WTC11 (cell line): ENCODE results near the gene WDR54. TPM values are rescaled to one million over a fixed set of nuclear protein-coding genes. Genes with fewer than 3 reads are reported as not detected.

Source experiments
- ATAC-seq: fragments of 200-7000 bp; cut with Tn5 transposase; 2 replicates; pipeline ENCODE4 v1.10.0; 2021; ENCODE audit warnings: mild to moderate bottlenecking, moderate library complexity
- CTCF ChIA-PET: fragments of 300-600 bp; sonication (Branson Sonifier 250); formaldehyde crosslinking; loops from one replicate; lab custom pipeline; 2021; ENCODE audit warnings: antibody characterized with exemption; lab: Charles Lee
- POLR2A ChIA-PET: fragments of 350-600 bp; sonication (Branson Sonifier 250); formaldehyde crosslinking; loops from one replicate; lab custom pipeline; 2021; ENCODE audit warnings: antibody characterized with exemption; lab: Charles Lee
- DNase-seq: peaks from one replicate; pipeline ENCODE4 v3.0.0; 2021; ENCODE audit warnings: low spot score
- H3K27ac Mint-ChIP-seq: 2 replicates; pipeline ENCODE4 v1.8.0; 2021; ENCODE audit warnings: mixed read lengths
- H3K27me3 Mint-ChIP-seq: 2 replicates; pipeline ENCODE4 v1.8.0; 2021; ENCODE audit warnings: low read depth, mild to moderate bottlenecking, moderate library complexity, mixed read lengths
- H3K36me3 Mint-ChIP-seq: 2 replicates; pipeline ENCODE4 v1.8.0; 2021; ENCODE audit warnings: mixed read lengths
- H3K4me1 Mint-ChIP-seq: 2 replicates; pipeline ENCODE4 v1.8.0; 2022; ENCODE audit warnings: mixed read lengths
- H3K4me3 Mint-ChIP-seq: 2 replicates; pipeline ENCODE4 v1.8.0; 2021; ENCODE audit warnings: mild to moderate bottlenecking, moderate library complexity, mixed read lengths
- H3K9me3 Mint-ChIP-seq: 2 replicates; pipeline ENCODE4 v1.8.0; 2021; ENCODE audit warnings: mixed read lengths
- ATF1 ChIP-seq: sonication (generic); formaldehyde crosslinking; IDR thresholded peaks from 2 replicates; pipeline ENCODE4 v1.8.1; 2023; ENCODE audit warnings: mild to moderate bottlenecking, moderate library complexity, missing genetic modification reagents
- CREM ChIP-seq: sonication (generic); formaldehyde crosslinking; IDR thresholded peaks from 2 replicates; pipeline ENCODE4 v1.8.1; 2022; ENCODE audit warnings: mild to moderate bottlenecking, missing genetic modification reagents, moderate library complexity
- ETV6 ChIP-seq: sonication (generic); formaldehyde crosslinking; IDR thresholded peaks from 2 replicates; pipeline ENCODE4 v1.8.1; 2022; ENCODE audit warnings: mild to moderate bottlenecking, missing genetic modification reagents
- FOXJ3 ChIP-seq: sonication (generic); formaldehyde crosslinking; IDR thresholded peaks from 2 replicates; pipeline ENCODE4 v1.9.0; 2021; ENCODE audit warnings: missing genetic modification reagents, mild to moderate bottlenecking, borderline replicate concordance
- IRF1 ChIP-seq: sonication (generic); formaldehyde crosslinking; IDR thresholded peaks from 2 replicates; pipeline ENCODE4 v1.8.0; 2023; ENCODE audit warnings: missing genetic modification reagents
- IRF2 ChIP-seq: sonication (generic); formaldehyde crosslinking; IDR thresholded peaks from 2 replicates; pipeline ENCODE4 v1.8.0; 2022; ENCODE audit warnings: low read depth, missing genetic modification reagents, borderline replicate concordance
- KAT7 ChIP-seq: sonication (generic); formaldehyde crosslinking; IDR thresholded peaks from 2 replicates; pipeline ENCODE4 v1.8.1; 2023; ENCODE audit warnings: missing genetic modification reagents, mild to moderate bottlenecking, borderline replicate concordance
- MAX ChIP-seq: sonication (generic); formaldehyde crosslinking; IDR thresholded peaks from 2 replicates; pipeline ENCODE4 v1.8.0; 2022; ENCODE audit warnings: mild to moderate bottlenecking, missing genetic modification reagents
- NFE2L1 ChIP-seq: sonication (generic); formaldehyde crosslinking; IDR thresholded peaks from 2 replicates; pipeline ENCODE4 v1.8.1; 2023; ENCODE audit warnings: missing genetic modification reagents
- NFYB ChIP-seq: sonication (generic); formaldehyde crosslinking; conservative IDR thresholded peaks from 2 replicates; pipeline ENCODE4 v1.8.0; 2022; ENCODE audit warnings: low read depth, missing genetic modification reagents
- NR1H2 ChIP-seq: sonication (generic); formaldehyde crosslinking; IDR thresholded peaks from 2 replicates; pipeline ENCODE4 v1.9.0; 2021; ENCODE audit warnings: mild to moderate bottlenecking, moderate library complexity, missing genetic modification reagents
- NR2C2 ChIP-seq: sonication (generic); formaldehyde crosslinking; IDR thresholded peaks from 2 replicates; pipeline ENCODE4 v1.8.0; 2022; ENCODE audit warnings: mild to moderate bottlenecking, missing genetic modification reagents
- TEAD4 ChIP-seq: sonication (generic); formaldehyde crosslinking; IDR thresholded peaks from 2 replicates; pipeline ENCODE4 v1.8.0; 2022; ENCODE audit warnings: mild to moderate bottlenecking, missing genetic modification reagents
- ZNF121 ChIP-seq: sonication (generic); formaldehyde crosslinking; IDR thresholded peaks from 2 replicates; pipeline ENCODE4 v1.8.0; 2023; ENCODE audit warnings: missing genetic modification reagents
- ZNF263 ChIP-seq: sonication (generic); formaldehyde crosslinking; IDR thresholded peaks from 2 replicates; pipeline ENCODE4 v1.8.1; 2022; ENCODE audit warnings: low read depth, mild to moderate bottlenecking, moderate library complexity, missing genetic modification reagents
- total RNA-seq: library from RNA; stranded (reverse); gene quantifications from 3 replicates; pipeline ENCODE4 v1.2.3, GENCODE V29; 2021
- TF ChIP-seq, protein P1 (sequence below): sonication (generic); formaldehyde crosslinking; IDR thresholded peaks from 2 replicates; pipeline ENCODE4 v1.8.1; 2022; ENCODE audit warnings: low read depth, mild to moderate bottlenecking, moderate library complexity, missing genetic modification reagents, borderline replicate concordance
- TF ChIP-seq, protein P2 (sequence below): sonication (generic); formaldehyde crosslinking; IDR thresholded peaks from 2 replicates; pipeline ENCODE4 v1.8.0; 2022; ENCODE audit warnings: mild to moderate bottlenecking, missing genetic modification reagents
- TF ChIP-seq, protein P3 (sequence below): sonication (generic); formaldehyde crosslinking; IDR thresholded peaks from 2 replicates; pipeline ENCODE4 v1.8.0; 2022; ENCODE audit warnings: missing genetic modification reagents
- TF ChIP-seq, protein P4 (sequence below): sonication (generic); formaldehyde crosslinking; IDR thresholded peaks from 2 replicates; pipeline ENCODE4 v1.8.1; 2022; ENCODE audit warnings: mild to moderate bottlenecking, missing genetic modification reagents, moderate library complexity, borderline replicate concordance

The WDR54 gene
- total RNA-seq, 1 experiment from 2014 or later: 55.2 TPM

DNA sequence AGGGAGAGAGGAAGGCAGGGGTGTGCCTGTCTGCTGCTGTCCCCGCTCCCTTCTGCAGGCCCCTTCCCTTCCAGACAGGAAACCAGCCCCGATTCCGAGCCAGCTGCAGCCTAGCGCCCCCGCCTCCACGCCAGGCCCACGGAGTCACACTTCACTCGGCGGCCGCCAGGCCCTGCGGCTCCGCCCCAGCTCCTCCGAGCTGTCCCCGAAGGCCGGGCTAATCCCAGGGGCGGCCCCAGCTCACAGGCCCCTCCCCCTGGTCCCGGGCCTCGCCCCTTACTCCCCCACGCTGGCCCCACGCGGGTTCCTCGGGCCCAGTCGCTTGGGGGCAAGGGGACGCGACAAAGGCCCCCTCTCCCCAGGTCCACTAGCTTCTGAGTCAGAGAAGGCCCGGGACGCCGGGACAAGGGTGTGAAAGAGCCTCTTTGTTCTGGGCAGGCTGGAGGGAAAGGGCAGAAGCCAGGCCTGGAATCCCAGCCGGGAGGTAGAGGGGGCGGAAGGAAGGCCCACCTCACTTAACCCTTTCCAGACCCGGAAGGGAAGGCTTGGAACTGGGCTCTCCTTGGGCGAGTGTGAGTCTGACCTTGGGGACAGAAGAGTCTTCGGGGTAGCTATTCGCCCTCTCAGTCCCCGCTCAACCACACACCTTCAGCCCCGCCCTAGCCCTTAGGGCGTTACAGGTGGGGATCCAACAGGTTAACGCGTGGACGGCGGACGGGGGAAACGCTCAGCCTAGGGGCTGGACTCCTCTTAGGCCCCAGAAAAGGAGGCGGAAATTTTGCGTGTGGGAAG lies 19.0 kb downstream of the WDR54 start (continued):
- 0 out of 2 replicates have a peak, but pooled peaks have one; percentile 35 for TF ChIP-seq KAT7 (CRISPR knock-in tag)
- TF ChIP-seq NR2C2 (CRISPR knock-in tag): no peak; the same call in 1 of the 2 replicates
- TF ChIP-seq, protein P1, sequence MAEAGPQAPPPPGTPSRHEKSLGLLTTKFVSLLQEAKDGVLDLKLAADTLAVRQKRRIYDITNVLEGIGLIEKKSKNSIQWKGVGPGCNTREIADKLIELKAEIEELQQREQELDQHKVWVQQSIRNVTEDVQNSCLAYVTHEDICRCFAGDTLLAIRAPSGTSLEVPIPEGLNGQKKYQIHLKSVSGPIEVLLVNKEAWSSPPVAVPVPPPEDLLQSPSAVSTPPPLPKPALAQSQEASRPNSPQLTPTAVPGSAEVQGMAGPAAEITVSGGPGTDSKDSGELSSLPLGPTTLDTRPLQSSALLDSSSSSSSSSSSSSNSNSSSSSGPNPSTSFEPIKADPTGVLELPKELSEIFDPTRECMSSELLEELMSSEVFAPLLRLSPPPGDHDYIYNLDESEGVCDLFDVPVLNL: no peak
- no peak for TF ChIP-seq FOXJ3
- TF ChIP-seq, protein P2, sequence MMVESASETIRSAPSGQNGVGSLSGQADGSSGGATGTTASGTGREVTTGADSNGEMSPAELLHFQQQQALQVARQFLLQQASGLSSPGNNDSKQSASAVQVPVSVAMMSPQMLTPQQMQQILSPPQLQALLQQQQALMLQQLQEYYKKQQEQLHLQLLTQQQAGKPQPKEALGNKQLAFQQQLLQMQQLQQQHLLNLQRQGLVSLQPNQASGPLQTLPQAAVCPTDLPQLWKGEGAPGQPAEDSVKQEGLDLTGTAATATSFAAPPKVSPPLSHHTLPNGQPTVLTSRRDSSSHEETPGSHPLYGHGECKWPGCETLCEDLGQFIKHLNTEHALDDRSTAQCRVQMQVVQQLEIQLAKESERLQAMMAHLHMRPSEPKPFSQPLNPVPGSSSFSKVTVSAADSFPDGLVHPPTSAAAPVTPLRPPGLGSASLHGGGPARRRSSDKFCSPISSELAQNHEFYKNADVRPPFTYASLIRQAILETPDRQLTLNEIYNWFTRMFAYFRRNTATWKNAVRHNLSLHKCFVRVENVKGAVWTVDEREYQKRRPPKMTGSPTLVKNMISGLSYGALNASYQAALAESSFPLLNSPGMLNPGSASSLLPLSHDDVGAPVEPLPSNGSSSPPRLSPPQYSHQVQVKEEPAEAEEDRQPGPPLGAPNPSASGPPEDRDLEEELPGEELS: peak; percentile 39; the same call in 1 of the 2 replicates

DNA sequence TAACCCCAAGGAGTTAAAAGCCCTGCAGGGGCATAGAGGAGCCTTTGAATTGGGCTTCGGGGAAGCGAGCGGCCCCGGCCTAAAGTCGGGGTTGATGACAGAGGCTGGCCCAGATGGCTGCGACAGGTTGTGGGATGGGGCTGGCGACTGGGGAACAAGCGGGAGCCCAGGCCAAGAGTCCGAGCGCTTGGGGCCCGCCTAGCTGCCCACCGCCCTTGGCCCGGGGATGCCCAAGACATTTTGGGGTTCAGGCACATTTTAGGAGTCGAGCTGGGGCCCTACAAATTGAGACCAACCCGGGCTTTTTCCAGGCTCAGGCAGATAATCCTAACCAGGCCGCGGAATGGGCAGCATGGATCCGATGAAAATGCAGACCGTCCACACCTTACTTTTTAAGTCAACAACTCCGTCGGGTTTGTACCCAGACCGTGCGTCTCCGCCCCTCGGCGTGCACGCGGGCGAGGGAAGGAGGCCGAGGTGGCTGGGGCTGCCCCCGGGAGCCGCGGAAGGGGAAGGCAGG lies 19.7 kb downstream of the WDR54 start:
- POLR2A ChIA-PET: interaction anchor here (1.3 to 2.5 kb wide), 5 partner anchors 15 to 146 kb away, joined by 3 to 29 read pairs (median 7); partner anchors contain the start of genes C2orf81, WBP1 and WDR54
- Mint-ChIP-seq H3K27me3 (peaks cover 12% of the 10 kb centered on the region), H3K27ac (peak overlapping the region; percentile 100), H3K36me3 (no peaks in the 10 kb centered on the region), H3K9me3 (no peaks in the 10 kb centered on the region), H3K4me1 (peaks cover 41% of the 10 kb centered on the region)
- DNase-seq (peak; percentile 42), ATAC-seq (peak; percentile 2)
- CTCF ChIA-PET: interaction anchor here (1.1 to 1.8 kb wide), 4 partner anchors 13 to 191 kb away, joined by 3 to 7 read pairs (median 5); no protein-coding TSS in a partner anchor
- TF ChIP-seq ETV6 (0 out of 2 replicates have a peak, but pooled peaks have one; percentile 7), IRF1 (CRISPR knock-in tag) (peak; percentile 2; the same call in 1 of the 2 replicates), NFYB (CRISPR knock-in tag) (no peak), NR1H2 (CRISPR knock-in tag) (no peak), IRF2 (CRISPR knock-in tag) (no peak), CREM (CRISPR knock-in tag) (no peak), TEAD4 (CRISPR knock-in tag) (0 out of 2 replicates have a peak, but pooled peaks have one; percentile 11), ZNF121 (CRISPR knock-in tag) (no peak), ZNF263 (no peak)
- TF ChIP-seq, protein P1: no peak
- TF ChIP-seq, all 79 proteins: peak for 3
- peak overlapping the region; percentile 99 for H3K4me3 Mint-ChIP-seq

GRCh38 chr2:74441690-74442482 lies 20.4 kb downstream of the WDR54 start, which contains the start of gene RTKN:
Gene RTKN, minus strand, starts transcription at chr2:74441937. Its CDS starts 121 bp downstream, at chr2:74441816.
- Mint-ChIP-seq H3K4me1 (peaks cover 40% of the 10 kb centered on the region), H3K27me3 (peaks cover 12% of the 10 kb centered on the region), H3K9me3 (no peaks in the 10 kb centered on the region), H3K4me3 (peak within 1 kb of the TSS; percentile 99), H3K36me3 (no peaks in the 10 kb centered on the region), H3K27ac (peak within 1 kb of the TSS; percentile 100)
- peak; percentile 50 for ATAC-seq
- ChIA-PET POLR2A (interaction anchor here (0.7 to 2.5 kb wide), 5 partner anchors 15 to 51 kb away, joined by 3 to 29 read pairs (median 4); partner anchors contain the start of gene WBP1), CTCF (interaction anchor here (0.6 to 2.0 kb wide), 5 partner anchors 10 to 192 kb away, joined by 3 to 5 read pairs (median 4); partner anchors contain the start of genes CCDC142, INO80B, TTC31 and WBP1)
- DNase-seq: peak; percentile 88
- TF ChIP-seq, protein P3, sequence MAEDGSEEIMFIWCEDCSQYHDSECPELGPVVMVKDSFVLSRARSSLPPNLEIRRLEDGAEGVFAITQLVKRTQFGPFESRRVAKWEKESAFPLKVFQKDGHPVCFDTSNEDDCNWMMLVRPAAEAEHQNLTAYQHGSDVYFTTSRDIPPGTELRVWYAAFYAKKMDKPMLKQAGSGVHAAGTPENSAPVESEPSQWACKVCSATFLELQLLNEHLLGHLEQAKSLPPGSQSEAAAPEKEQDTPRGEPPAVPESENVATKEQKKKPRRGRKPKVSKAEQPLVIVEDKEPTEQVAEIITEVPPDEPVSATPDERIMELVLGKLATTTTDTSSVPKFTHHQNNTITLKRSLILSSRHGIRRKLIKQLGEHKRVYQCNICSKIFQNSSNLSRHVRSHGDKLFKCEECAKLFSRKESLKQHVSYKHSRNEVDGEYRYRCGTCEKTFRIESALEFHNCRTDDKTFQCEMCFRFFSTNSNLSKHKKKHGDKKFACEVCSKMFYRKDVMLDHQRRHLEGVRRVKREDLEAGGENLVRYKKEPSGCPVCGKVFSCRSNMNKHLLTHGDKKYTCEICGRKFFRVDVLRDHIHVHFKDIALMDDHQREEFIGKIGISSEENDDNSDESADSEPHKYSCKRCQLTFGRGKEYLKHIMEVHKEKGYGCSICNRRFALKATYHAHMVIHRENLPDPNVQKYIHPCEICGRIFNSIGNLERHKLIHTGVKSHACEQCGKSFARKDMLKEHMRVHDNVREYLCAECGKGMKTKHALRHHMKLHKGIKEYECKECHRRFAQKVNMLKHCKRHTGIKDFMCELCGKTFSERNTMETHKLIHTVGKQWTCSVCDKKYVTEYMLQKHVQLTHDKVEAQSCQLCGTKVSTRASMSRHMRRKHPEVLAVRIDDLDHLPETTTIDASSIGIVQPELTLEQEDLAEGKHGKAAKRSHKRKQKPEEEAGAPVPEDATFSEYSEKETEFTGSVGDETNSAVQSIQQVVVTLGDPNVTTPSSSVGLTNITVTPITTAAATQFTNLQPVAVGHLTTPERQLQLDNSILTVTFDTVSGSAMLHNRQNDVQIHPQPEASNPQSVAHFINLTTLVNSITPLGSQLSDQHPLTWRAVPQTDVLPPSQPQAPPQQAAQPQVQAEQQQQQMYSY (CRISPR knock-in tag): 0 out of 2 replicates have a peak, but pooled peaks have one; percentile 25
- TF ChIP-seq MAX (CRISPR knock-in tag) (peak; percentile 71), ATF1 (CRISPR knock-in tag) (0 out of 2 replicates have a peak, but pooled peaks have one; percentile 20), NFE2L1 (CRISPR knock-in tag) (peak; percentile 47; the same call in 1 of the 2 replicates)
- TF ChIP-seq, protein P4, sequence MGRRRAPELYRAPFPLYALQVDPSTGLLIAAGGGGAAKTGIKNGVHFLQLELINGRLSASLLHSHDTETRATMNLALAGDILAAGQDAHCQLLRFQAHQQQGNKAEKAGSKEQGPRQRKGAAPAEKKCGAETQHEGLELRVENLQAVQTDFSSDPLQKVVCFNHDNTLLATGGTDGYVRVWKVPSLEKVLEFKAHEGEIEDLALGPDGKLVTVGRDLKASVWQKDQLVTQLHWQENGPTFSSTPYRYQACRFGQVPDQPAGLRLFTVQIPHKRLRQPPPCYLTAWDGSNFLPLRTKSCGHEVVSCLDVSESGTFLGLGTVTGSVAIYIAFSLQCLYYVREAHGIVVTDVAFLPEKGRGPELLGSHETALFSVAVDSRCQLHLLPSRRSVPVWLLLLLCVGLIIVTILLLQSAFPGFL (CRISPR knock-in tag): no peak
